Smooth muscle cell (in vitro differentiated cells): Measurements from ENCODE around the gene ARRDC5. TPM values are rescaled to one million over a fixed set of nuclear protein-coding genes. Genes with fewer than 3 reads are reported as not detected.
"Not testable (repeated sequence)": the region's sequence is repeated elsewhere in the genome, so short reads cannot be mapped to it uniquely, and the experiment has no call there.

Experiments used
- DNase-seq: peaks from one replicate; lab custom pipeline; 2025; ENCODE audit not compliant: unreplicated experiment; lab: John Stamatoyannopoulos, UW
- H2AFZ ChIP-seq: fragments of 200-600 bp; sonication (generic); 2 replicates; pipeline ENCODE4 v1.6.0; 2016; ENCODE audit warnings: antibody characterized with exemption, low read depth, mild to moderate bottlenecking
- H3F3A ChIP-seq: fragments of 200-600 bp; sonication (generic); 2 replicates; pipeline ENCODE4 v1.6.0; 2017; ENCODE audit warnings: antibody characterized with exemption, low read depth
- H3K27ac ChIP-seq: fragments of 200-600 bp; sonication (generic); 2 replicates; pipeline ENCODE4 v1.5.1; 2016; ENCODE audit warnings: low read depth, mild to moderate bottlenecking
- H3K27me3 ChIP-seq: fragments of 200-600 bp; sonication (generic); 2 replicates; pipeline ENCODE4 v1.6.1; 2016; ENCODE audit warnings: low read depth, mild to moderate bottlenecking
- H3K36me3 ChIP-seq: fragments of 200-600 bp; sonication (generic); 2 replicates; pipeline ENCODE4 v1.5.1; 2016; ENCODE audit warnings: low read depth
- H3K4me1 ChIP-seq: fragments of 200-600 bp; sonication (generic); 2 replicates; pipeline ENCODE4 v1.5.1; 2016; ENCODE audit warnings: low read depth
- H3K4me2 ChIP-seq: fragments of 200-600 bp; sonication (generic); 2 replicates; pipeline ENCODE4 v1.6.0; 2016; ENCODE audit warnings: mild to moderate bottlenecking
- H3K4me3 ChIP-seq: fragments of 200-600 bp; sonication (generic); 2 replicates; pipeline ENCODE4 v1.5.1; 2016; ENCODE audit warnings: mild to moderate bottlenecking
- H3K79me2 ChIP-seq: fragments of 200-600 bp; sonication (generic); 2 replicates; pipeline ENCODE4 v1.6.0; 2016; ENCODE audit warnings: low read depth, mild to moderate bottlenecking
- H3K9ac ChIP-seq: fragments of 200-600 bp; sonication (generic); 2 replicates; pipeline ENCODE4 v1.6.0; 2016; ENCODE audit warnings: low read depth
- H3K9me3 ChIP-seq: fragments of 200-600 bp; sonication (generic); replicated peaks from 2 replicates; pipeline ENCODE4 v1.5.1; 2016; ENCODE audit warnings: low read depth
- H4K20me1 ChIP-seq: fragments of 200-600 bp; sonication (generic); 2 replicates; pipeline ENCODE4 v1.6.0; 2016; ENCODE audit warnings: low read depth
- WGBS: methylation state at CpG from one replicate; pipeline ENCODE4 v1.1.7; 2016; ENCODE audit warnings: low lambda C conversion rate; 5-methylcytosine and 5-hydroxymethylcytosine counted together
- polyA plus RNA-seq: library from polyadenylated mRNA; unstranded; fragments of >200 nt; fragmentation: Nextera tagmentation; extraction: Ambion mirVana; gene quantifications from 2 replicates; pipeline ENCODE4 v1.2.1, GENCODE V29; 2016
- total RNA-seq: library from RNA; depleted of rRNA; stranded (reverse); fragments of >200 nt; gene quantifications from 2 replicates; pipeline ENCODE4 v1.2.3, GENCODE V29; 2014
- TF ChIP-seq, protein P1 (sequence below): fragments of 200-600 bp; sonication (generic); IDR thresholded peaks from 2 replicates; pipeline ENCODE4 v1.5.1; 2017; ENCODE audit warnings: borderline replicate concordance, mild to moderate bottlenecking, antibody characterized with exemption; ENCODE audit not compliant: insufficient read depth, poor library complexity, severe bottlenecking

ARRDC5 gene
- total and polyA plus RNA-seq, 2 experiments from 2014 or later, result not detected

DNA sequence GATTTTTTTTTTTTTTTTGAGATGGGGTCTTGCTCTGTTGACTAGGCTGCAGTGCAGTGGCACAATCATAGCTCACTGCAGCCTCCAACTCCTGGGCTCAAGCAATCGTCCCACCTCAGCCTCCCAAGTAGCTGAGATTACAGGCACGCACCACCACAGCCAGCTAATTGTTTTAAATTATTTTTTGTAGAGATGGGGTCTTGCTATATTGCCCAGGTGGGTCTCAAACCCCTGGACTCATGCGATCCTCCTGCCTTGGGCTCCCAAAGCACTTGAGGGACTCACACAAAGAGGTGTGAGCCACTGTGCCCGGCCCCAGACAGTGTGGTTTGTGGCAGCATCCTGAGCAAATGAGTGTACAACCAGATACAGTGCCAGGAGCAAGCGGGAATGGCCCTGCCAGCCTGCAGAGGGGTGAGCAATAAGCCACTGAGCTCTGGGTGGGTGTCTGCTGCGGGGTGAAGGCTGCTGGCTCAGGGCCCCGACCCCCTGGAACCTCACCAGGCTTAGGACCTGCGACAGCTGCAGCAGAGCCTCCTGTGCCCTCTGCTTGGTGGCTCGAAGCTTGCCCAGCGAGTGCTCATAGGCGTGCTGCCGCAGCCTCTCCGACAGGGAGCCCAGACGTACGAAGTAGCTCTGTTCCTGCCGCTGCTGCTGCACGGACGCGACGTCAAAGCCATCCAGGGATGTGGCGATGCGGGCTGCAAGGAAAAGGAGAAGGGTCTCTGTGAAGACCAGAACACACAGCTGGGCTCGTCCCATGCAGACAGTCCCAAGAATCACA, 55.3 kb downstream of the ARRDC5 start:
- H4K20me1 ChIP-seq, result peaks cover 37% of the 10 kb centered on the region
- no peak overlapping the region for H3K4me3 ChIP-seq
- no peak overlapping the region for H3K4me2 ChIP-seq
- H3K27me3 ChIP-seq, result no peaks in the 10 kb centered on the region
- no peak overlapping the region for H3K9ac ChIP-seq
- no peaks in the 10 kb centered on the region for H3K79me2 ChIP-seq
- no peaks in the 10 kb centered on the region for H3K9me3 ChIP-seq
- H2AFZ ChIP-seq, result no peak overlapping the region
- no peaks in the 10 kb centered on the region for H3K4me1 ChIP-seq
- H3K27ac ChIP-seq, result no peak overlapping the region
- DNase-seq, result no peak
- 97% methylated on average over 22 of the region's 23 CpGs for WGBS
- H3K36me3 ChIP-seq, result peaks cover 10% of the 10 kb centered on the region
- H3F3A ChIP-seq, result no peaks in the 10 kb centered on the region
- TF ChIP-seq, protein P1, sequence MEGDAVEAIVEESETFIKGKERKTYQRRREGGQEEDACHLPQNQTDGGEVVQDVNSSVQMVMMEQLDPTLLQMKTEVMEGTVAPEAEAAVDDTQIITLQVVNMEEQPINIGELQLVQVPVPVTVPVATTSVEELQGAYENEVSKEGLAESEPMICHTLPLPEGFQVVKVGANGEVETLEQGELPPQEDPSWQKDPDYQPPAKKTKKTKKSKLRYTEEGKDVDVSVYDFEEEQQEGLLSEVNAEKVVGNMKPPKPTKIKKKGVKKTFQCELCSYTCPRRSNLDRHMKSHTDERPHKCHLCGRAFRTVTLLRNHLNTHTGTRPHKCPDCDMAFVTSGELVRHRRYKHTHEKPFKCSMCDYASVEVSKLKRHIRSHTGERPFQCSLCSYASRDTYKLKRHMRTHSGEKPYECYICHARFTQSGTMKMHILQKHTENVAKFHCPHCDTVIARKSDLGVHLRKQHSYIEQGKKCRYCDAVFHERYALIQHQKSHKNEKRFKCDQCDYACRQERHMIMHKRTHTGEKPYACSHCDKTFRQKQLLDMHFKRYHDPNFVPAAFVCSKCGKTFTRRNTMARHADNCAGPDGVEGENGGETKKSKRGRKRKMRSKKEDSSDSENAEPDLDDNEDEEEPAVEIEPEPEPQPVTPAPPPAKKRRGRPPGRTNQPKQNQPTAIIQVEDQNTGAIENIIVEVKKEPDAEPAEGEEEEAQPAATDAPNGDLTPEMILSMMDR, result no peak

DNA sequence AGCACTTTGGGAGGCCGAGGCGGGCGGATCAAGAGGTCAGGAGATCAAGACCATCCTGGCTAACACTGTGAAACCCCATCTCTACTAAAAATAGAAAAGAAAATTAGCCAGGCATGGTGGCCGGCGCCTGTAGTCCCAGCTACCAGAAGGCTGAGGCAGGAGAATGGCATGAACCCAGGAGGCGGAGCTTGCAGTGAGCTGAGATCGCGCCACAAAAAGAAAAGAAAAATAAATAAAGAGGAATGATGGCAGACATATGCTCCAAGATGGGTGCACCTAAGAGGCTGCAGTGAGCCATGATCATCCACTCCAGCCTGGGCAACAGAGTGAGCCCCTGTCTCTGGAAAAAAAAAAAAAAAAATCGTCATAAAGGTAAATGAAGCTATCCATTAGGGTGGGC, 56.7 kb downstream of the ARRDC5 start:
- 71% methylated on average over 9 of the region's 9 CpGs for WGBS
- Histone ChIP-seq H4K20me1 (peaks cover 40% of the 10 kb centered on the region), H3K27ac (peak overlapping the region; percentile 12)
- not testable (repeated sequence) for H3K79me2 ChIP-seq, H3F3A ChIP-seq, H3K4me2 ChIP-seq, H3K9ac ChIP-seq, H2AFZ ChIP-seq, DNase-seq, H3K36me3 ChIP-seq, H3K9me3 ChIP-seq, H3K4me3 ChIP-seq, H3K4me1 ChIP-seq, H3K27me3 ChIP-seq

DNA sequence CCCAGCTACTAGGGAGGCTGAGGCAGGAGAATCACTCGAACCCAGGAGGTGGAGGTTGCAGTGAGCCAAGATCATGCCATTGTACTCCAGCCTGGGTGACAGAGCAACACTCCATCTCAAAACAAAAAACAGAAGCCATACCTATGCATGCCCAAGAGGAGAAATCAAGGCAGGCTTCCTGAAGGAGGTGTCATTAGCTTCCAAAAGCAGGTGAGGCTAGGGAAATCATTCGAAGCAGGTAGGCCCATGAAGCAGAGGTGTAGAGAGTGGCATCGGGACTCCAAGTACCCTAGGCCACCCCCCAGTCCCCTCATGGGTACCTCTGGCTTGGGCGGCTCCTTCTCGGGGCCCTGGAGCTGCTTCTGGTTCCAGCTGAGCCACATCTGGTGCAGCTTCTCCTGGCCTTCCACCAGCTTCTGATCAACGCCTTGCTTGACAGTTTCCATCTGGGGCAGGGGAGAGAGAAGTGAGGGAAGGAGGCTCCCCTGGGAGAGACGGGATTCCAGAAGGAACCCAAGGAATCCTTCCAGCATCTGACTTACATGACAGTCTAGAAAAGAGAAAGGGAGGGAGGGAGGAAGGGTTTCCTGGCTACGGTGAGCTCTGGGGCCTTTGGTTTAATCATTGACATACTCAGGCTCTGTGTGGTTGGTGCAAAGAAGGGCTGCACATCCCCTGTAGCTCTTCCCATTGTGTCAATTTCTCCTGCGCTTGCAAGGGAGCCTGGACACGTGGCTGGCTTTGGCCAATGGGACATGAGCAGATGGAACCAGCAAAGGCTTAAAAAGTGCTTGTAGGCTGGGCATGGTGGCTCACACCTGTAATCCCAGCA, 58.1 kb downstream of the ARRDC5 start:
- H3K36me3 ChIP-seq, result peaks cover 10% of the 10 kb centered on the region
- DNase-seq, result no peak
- no peak overlapping the region for H2AFZ ChIP-seq
- TF ChIP-seq, protein P1, result no peak
- H3K9me3 ChIP-seq, result no peaks in the 10 kb centered on the region
- H4K20me1 ChIP-seq, result peaks cover 40% of the 10 kb centered on the region
- no peaks in the 10 kb centered on the region for H3K4me1 ChIP-seq
- H3K79me2 ChIP-seq, result no peaks in the 10 kb centered on the region
- no peaks in the 10 kb centered on the region for H3K27me3 ChIP-seq
- no peaks in the 10 kb centered on the region for H3F3A ChIP-seq
- H3K4me2 ChIP-seq, result no peak overlapping the region
- WGBS, result 85% methylated on average over 10 of the region's 10 CpGs
- H3K4me3 ChIP-seq, result no peak overlapping the region
- H3K9ac ChIP-seq, result no peak overlapping the region
- no peak overlapping the region for H3K27ac ChIP-seq

DNA sequence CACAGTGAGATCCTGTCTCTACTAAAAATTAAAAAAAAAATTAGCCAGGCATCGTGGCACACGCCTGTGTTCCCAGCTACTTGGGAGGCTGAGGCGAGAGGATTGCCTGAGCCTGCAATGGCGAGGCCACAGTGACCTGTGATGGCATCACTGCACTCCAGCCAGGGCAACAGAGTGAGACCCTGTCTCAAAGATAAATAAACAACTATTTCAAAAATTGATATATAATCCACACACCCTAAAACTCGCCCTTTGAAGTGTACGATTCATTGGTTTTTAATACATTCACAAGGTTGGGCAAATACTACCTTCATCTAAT, 59.1 kb downstream of the ARRDC5 start:
- Histone ChIP-seq H3K4me2 (no peak overlapping the region), H2AFZ (no peak overlapping the region), H3K4me3 (no peak overlapping the region), H4K20me1 (peaks cover 37% of the 10 kb centered on the region), H3K27me3 (no peaks in the 10 kb centered on the region), H3K36me3 (peaks cover 10% of the 10 kb centered on the region), H3K9ac (no peak overlapping the region), H3K9me3 (no peaks in the 10 kb centered on the region), H3K79me2 (no peaks in the 10 kb centered on the region), H3K4me1 (no peaks in the 10 kb centered on the region), H3F3A (no peaks in the 10 kb centered on the region), H3K27ac (no peak overlapping the region)
- TF ChIP-seq, protein P1, result no peak
- no peak for DNase-seq
- 98% methylated on average over 6 of the region's 6 CpGs for WGBS
